Glutamatergic neuron (in vitro differentiated cells): ENCODE results near the gene GRIK5. TPM values are rescaled to one million over a fixed set of nuclear protein-coding genes. Genes with fewer than 3 reads are reported as not detected.

Source experiments
- DNase-seq: peaks from one replicate; pipeline ENCODE4 v3.0.0; 2022
- H3K27ac Mint-ChIP-seq: one replicate; pipeline ENCODE4 v1.8.0; 2020; ENCODE audit warnings: mild to moderate bottlenecking, mixed read lengths, inconsistent platforms; ENCODE audit not compliant: unreplicated experiment
- H3K27me3 Mint-ChIP-seq: one replicate; pipeline ENCODE4 v1.8.0; 2020; ENCODE audit warnings: mild to moderate bottlenecking, moderate library complexity, mixed read lengths, inconsistent platforms; ENCODE audit not compliant: unreplicated experiment
- H3K36me3 Mint-ChIP-seq: one replicate; pipeline ENCODE4 v1.8.0; 2020; ENCODE audit warnings: mild to moderate bottlenecking, mixed read lengths, inconsistent platforms; ENCODE audit not compliant: unreplicated experiment
- H3K4me1 Mint-ChIP-seq: one replicate; pipeline ENCODE4 v1.8.0; 2020; ENCODE audit warnings: mild to moderate bottlenecking, low read depth, mixed read lengths, inconsistent platforms; ENCODE audit not compliant: unreplicated experiment
- H3K4me3 Mint-ChIP-seq: one replicate; pipeline ENCODE4 v1.8.0; 2020; ENCODE audit warnings: mild to moderate bottlenecking, mixed read lengths, inconsistent platforms; ENCODE audit not compliant: unreplicated experiment
- H3K9me3 Mint-ChIP-seq: one replicate; pipeline ENCODE4 v1.8.0; 2020; ENCODE audit warnings: mild to moderate bottlenecking, moderate library complexity, mixed read lengths, inconsistent platforms; ENCODE audit not compliant: unreplicated experiment
- total RNA-seq: library from RNA; stranded (reverse); fragmentation: NEBNext Ultra II Directional; extraction: Animal tissue kit (Norgen Biotek cat#: 25700); gene quantifications from one replicate; pipeline ENCODE4 v1.2.1, GENCODE V29; 2021; ENCODE audit not compliant: unreplicated experiment
- TF ChIP-seq, protein P1 (sequence below): fragments of 200-600 bp; sonication (generic); IDR thresholded peaks from one replicate; pipeline ENCODE4 v1.5.0; 2021; ENCODE audit not compliant: partially characterized antibody, unreplicated experiment

Gene GRIK5
- total RNA-seq, 1 donor from 2014 or later, result 79.1 TPM

GRCh38 chr19:41988947-41989346 is 81.1 kb downstream of the GRIK5 start:
- Mint-ChIP-seq H3K9me3 (peaks cover 8% of the 10 kb centered on the region), H3K27ac (no peak overlapping the region), H3K4me1 (peaks cover 7% of the 10 kb centered on the region), H3K4me3 (no peak overlapping the region), H3K27me3 (peaks cover 15% of the 10 kb centered on the region), H3K36me3 (peaks cover 5% of the 10 kb centered on the region)
- TF ChIP-seq, protein P1, sequence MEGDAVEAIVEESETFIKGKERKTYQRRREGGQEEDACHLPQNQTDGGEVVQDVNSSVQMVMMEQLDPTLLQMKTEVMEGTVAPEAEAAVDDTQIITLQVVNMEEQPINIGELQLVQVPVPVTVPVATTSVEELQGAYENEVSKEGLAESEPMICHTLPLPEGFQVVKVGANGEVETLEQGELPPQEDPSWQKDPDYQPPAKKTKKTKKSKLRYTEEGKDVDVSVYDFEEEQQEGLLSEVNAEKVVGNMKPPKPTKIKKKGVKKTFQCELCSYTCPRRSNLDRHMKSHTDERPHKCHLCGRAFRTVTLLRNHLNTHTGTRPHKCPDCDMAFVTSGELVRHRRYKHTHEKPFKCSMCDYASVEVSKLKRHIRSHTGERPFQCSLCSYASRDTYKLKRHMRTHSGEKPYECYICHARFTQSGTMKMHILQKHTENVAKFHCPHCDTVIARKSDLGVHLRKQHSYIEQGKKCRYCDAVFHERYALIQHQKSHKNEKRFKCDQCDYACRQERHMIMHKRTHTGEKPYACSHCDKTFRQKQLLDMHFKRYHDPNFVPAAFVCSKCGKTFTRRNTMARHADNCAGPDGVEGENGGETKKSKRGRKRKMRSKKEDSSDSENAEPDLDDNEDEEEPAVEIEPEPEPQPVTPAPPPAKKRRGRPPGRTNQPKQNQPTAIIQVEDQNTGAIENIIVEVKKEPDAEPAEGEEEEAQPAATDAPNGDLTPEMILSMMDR, result no peak
- no peak for DNase-seq

DNA sequence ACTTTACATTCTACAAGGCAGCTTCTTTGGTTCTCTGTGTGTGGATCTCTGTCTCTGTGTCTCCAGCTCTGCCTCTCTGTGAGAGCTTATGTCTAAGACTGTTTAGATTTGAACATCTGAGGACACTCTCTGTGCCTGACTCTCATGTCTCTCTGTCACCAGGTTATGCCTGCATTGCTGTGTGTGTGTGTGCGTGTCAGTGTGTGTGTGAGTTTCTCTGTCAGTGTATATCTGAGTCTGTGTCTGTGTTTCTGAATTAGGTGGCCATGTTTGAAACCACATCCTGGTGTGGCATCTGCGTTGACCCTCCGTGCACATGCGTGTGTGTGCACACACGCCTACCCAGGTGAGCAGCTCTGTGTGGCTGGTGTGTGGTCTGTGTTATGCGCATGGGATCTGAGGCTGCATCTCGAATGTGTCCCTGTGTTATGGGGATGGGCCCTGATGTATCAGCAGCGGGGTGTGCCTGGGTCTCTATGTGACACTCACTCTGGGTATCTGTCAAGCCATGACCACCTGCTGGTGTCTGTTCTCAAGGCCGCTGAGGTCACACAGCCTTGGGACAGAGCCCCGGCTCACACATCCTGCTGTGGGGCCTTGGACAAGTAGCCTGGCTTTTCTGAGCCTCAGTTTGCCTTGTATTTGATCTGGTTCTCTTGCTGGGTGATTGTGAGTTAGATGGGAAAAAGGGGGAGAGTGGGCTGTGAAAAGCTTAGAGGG is 82.7 kb downstream of the GRIK5 start:
- no peak for DNase-seq
- Mint-ChIP-seq H3K9me3 (peaks cover 5% of the 10 kb centered on the region), H3K4me3 (peak overlapping the region; percentile 43), H3K36me3 (no peaks in the 10 kb centered on the region), H3K27me3 (peaks cover 6% of the 10 kb centered on the region), H3K27ac (no peak overlapping the region), H3K4me1 (peaks cover 3% of the 10 kb centered on the region)
- TF ChIP-seq, protein P1, result no peak

- DNase-seq, result no peak
- Mint-ChIP-seq H3K9me3 (peaks cover 10% of the 10 kb centered on the region), H3K27ac (no peak overlapping the region), H3K4me3 (no peak overlapping the region), H3K4me1 (peaks cover 3% of the 10 kb centered on the region), H3K36me3 (no peaks in the 10 kb centered on the region), H3K27me3 (peaks cover 7% of the 10 kb centered on the region)
- TF ChIP-seq, protein P1, result no peak
Measured at GRCh38 chr19:41984961-41985360, 85.0 kb downstream of the GRIK5 start.

DNA sequence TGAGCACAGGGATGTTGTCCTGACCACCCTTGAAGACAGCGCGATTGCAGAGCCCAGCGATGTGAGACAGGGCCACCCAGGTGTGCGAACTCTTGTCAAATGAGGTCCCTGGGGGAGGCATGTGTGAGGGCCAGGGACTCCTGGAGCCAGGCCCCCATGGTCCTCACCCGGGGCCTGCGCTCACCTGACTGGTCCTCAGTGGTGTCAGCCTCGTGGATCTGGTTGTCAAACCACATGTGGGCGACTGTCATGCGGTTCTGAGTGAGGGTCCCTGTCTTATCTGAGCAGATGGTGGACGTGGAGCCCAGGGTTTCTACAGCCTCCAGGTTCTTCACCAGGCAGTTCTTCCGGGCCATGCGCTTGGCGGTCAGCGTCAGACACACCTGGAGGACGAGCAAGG is 88.3 kb downstream of the GRIK5 start:
- H3K27ac Mint-ChIP-seq, result no peak overlapping the region

GRCh38 chr19:41978470-41978869 is 91.5 kb downstream of the GRIK5 start:
- no peak for DNase-seq
- Mint-ChIP-seq H3K4me1 (peaks cover 1% of the 10 kb centered on the region), H3K27me3 (peaks cover 4% of the 10 kb centered on the region), H3K9me3 (peaks cover 12% of the 10 kb centered on the region), H3K36me3 (peaks cover 9% of the 10 kb centered on the region), H3K27ac (no peak overlapping the region), H3K4me3 (no peak overlapping the region)
- TF ChIP-seq, protein P1, result no peak

More for the DNA sequence above, 88.3 kb downstream of the GRIK5 start:
- Mint-ChIP-seq H3K9me3 (peaks cover 10% of the 10 kb centered on the region), H3K4me1 (peaks cover 1% of the 10 kb centered on the region), H3K27me3 (peaks cover 7% of the 10 kb centered on the region), H3K4me3 (no peak overlapping the region), H3K36me3 (peaks cover 4% of the 10 kb centered on the region)
- DNase-seq, result no peak
- TF ChIP-seq, protein P1, result no peak
